GM19438 (cell line): Measurements from ENCODE around the gene SMARCB1.

Experiments
- ATAC-seq: cut with Tn5 transposase; IDR thresholded peaks from one replicate; pipeline ENCODE4 v1.9.1; 2021; ENCODE audit warnings: low read depth; ENCODE audit not compliant: unreplicated experiment

Gene SMARCB1

DNA sequence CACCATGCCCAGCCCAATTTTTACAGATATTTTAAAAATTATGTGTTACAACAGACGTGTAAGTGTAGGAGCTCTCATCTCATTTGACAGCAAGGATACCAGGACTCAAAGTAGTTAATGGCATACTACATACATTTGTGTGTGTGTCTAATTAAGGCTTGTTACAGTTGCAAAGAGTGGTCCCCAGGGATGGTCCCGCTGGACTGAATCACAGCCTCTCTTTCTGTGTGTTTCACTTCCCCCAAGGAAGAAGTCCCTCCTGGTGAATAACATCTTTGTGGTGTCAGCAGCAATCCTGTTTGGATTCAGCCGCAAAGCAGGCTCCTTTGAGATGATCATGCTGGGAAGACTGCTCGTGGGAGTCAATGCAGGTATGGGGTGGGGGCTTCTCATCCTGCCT, 88.1 kb downstream of the SMARCB1 start:
- no peak for ATAC-seq

DNA sequence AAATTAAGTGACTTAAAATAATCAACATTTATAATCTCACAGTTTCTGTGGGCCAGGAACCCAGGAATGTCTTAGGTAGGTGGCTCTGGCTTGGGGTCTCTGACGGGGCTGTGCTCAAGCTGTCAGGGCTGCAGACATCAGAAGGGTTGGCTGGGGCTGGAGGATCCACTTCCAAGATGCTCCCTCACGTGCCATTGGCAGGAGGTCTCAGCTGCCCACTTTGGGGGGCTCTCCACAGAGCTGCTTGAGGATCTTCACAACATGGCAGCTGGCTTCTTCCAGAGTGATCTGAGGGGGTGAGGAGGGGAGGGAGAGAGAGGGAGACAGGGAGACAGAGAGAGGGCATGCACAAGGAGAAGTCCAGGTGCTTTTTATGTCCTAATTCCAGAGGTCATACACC, 89.0 kb downstream of the SMARCB1 start:
- ATAC-seq = no peak

DNA sequence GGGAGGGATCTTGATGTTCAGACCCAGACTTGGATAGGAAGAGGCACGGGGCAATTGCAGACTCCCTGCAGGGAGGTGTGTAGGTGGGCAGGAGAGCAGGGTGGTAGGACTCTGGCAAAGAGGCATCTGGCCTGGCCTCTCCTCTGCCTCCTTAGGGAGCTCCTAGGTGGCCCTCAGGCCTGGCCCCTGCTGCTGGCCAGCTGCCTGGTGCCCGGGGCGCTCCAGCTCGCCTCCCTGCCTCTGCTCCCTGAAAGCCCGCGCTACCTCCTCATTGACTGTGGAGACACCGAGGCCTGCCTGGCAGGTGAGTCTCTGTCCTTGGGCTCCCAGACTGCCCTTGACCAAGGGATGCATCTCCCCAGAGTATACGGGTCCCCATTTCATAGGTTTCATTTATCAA, 90.8 kb downstream of the SMARCB1 start:
- ATAC-seq = no peak

DNA sequence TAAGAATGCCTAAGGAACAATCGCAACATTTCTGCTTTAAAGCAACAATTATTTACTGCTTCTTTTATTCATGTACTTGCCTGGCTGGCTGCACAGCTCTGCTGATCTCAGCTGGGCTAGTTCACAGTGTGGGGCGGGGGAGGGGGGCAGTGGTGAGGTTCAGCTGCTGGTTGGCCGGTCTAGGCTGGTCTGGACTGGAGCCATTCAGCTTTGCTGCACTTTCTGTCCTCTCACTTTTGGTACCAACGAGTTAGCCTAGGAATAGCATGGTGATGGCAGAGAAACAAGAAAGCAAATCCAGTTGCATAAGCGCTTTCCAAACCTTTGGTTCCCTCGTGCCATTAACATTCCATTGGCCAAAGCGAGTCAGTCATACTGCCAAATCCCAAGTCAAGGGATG, 91.5 kb downstream of the SMARCB1 start:
- ATAC-seq = no peak

DNA sequence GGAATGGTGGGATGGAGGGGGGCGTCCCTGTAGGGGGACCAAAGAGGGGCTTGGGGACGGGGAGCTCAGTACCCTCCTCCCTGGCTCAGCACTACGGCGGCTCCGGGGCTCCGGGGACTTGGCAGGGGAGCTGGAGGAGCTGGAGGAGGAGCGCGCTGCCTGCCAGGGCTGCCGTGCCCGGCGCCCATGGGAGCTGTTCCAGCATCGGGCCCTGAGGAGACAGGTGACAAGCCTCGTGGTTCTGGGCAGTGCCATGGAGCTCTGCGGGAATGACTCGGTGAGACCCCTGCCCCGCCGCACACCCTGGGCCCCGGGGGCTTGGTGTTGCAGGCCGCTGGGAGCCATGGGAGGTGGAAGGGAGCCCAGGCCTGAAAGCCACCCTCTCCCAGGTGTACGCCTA, 95.6 kb downstream of the SMARCB1 start:
- no peak for ATAC-seq

DNA sequence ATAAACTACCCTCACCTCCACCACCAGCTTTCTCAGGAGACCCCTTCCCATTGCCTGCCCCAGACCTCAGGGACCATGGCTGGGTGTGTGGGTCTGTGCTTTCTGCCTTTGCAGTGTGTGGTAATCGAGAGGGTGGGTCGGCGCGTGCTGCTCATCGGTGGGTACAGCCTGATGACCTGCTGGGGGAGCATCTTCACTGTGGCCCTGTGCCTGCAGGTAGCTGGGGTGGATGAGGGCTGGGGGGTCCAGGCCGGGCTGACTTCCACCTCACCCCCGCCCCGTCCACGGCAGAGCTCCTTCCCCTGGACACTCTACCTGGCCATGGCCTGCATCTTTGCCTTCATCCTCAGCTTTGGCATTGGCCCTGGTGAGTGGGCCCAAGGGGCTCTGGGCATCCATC, 96.9 kb downstream of the SMARCB1 start:
- no peak for ATAC-seq

DNA sequence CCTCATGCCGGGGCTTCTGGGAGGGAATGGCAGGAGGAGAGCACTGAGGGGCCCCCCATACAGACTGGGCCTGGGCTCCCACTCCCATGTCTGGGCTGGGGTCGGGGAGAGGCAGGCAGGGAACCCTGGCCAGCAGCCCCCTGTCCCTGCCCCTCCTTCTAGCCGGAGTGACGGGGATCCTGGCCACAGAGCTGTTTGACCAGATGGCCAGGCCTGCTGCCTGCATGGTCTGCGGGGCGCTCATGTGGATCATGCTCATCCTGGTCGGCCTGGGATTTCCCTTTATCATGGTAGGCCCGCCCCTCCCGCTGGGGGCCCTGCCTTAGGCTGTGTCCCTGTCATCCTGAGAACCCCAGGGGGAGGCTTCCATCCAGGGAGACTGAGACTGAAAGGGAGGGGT, 97.4 kb downstream of the SMARCB1 start:
- ATAC-seq = no peak
